ENCODE measurements around the gene EHBP1. TPM values are rescaled to one million over a fixed set of nuclear protein-coding genes. Genes with fewer than 3 reads are reported as not detected.

EHBP1 gene
- total RNA-seq, 1 experiment from 2014 or later = 32.1 TPM

DNA sequence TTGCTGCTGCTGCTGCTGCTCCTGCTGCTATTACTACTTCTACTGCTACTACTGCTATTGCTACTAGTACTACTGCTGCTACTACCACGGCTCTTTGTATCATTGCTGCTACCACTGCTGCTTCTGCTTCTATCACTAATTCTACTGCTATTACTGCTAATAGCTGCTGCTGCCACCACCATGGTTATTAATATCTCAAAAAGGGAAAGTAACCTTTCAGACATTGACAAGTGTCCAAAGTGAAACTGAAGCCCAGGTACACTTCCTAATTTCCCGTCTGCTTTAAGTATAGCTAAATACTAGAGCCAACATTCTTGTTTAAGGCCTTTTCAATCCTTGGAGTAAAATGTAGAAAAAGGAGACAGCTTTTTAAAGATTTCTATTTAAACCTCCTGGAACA lies 45.4 kb upstream of the EHBP1 start:
- CTCF ChIA-PET = no interaction called here
- H3K4me3 ChIP-seq (ENCODE audit: low read depth, low read length, poor library complexity, severe bottlenecking) = no peak overlapping the region
- POLR2A ChIA-PET (ENCODE audit: low non-redundant PET) = no interaction called here
- no peaks in the 10 kb centered on the region for H3K27me3 ChIP-seq (replicated peaks; ENCODE audit: insufficient read depth, low read depth, low read length, poor library complexity)
- no TSS peak for BruUV-seq (replicated peaks)
- H3K27ac ChIP-seq (ENCODE audit: low read depth, low read length, poor library complexity, severe bottlenecking) = no peak overlapping the region
- no peaks in the 10 kb centered on the region for H3K36me3 ChIP-seq (ENCODE audit: insufficient read depth, low read length, poor library complexity, severe bottlenecking)
- no peaks in the 10 kb centered on the region for H3K4me1 ChIP-seq (ENCODE audit: insufficient read depth, low read length, poor library complexity, severe bottlenecking)
- no peak for DNase-seq (ENCODE audit: low spot score)
- H3K9me3 ChIP-seq (ENCODE audit: low read depth, low read length, poor library complexity, severe bottlenecking) = no peaks in the 10 kb centered on the region
- no peak for TF ChIP-seq EZH2 (IDR thresholded peaks at IDR 0.05; ENCODE audit: borderline replicate concordance, low read depth, low read length, poor library complexity, severe bottlenecking)
- TF ChIP-seq, protein P1, sequence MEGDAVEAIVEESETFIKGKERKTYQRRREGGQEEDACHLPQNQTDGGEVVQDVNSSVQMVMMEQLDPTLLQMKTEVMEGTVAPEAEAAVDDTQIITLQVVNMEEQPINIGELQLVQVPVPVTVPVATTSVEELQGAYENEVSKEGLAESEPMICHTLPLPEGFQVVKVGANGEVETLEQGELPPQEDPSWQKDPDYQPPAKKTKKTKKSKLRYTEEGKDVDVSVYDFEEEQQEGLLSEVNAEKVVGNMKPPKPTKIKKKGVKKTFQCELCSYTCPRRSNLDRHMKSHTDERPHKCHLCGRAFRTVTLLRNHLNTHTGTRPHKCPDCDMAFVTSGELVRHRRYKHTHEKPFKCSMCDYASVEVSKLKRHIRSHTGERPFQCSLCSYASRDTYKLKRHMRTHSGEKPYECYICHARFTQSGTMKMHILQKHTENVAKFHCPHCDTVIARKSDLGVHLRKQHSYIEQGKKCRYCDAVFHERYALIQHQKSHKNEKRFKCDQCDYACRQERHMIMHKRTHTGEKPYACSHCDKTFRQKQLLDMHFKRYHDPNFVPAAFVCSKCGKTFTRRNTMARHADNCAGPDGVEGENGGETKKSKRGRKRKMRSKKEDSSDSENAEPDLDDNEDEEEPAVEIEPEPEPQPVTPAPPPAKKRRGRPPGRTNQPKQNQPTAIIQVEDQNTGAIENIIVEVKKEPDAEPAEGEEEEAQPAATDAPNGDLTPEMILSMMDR (conservative IDR thresholded peaks at IDR 0.05; ENCODE audit: low read depth, low read length) = no peak
- intact Hi-C loops (cut with micrococcal nuclease; ENCODE audit: unreplicated experiment) = no loop called here

DNA sequence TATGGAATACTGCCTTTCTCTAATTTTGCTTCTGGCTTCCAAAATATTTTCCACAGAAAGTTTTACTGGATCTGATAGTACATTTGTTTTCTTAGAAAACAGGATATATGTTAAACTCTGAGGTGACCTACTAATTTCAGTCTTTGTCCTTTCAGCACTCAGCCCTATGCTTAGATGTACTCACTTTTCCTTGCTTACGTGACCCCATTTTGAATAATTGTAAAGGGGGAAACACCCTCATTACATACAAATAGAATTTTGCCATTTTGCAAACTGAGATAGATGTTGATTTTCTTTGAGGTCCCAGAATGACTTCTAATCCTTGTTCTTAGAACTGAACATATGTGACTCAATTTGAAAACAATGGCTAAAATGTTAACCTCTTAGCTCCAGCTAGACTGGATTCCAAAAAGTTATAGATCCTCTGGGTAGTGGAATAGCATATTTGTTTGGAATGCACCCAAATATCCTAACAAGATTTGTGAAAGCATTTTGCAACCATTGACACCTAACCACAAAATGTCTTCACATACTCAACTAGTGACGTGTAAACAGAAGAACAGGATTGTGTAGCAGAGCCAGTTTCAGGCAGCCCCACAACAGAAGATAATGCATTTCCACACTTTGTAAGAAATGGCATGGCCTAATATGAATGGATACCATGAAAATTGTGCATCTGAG lies 44.8 kb upstream of the EHBP1 start:
- Histone ChIP-seq H3K27ac (ENCODE audit: low read depth, low read length, poor library complexity, severe bottlenecking) (no peak overlapping the region), H3K4me1 (ENCODE audit: insufficient read depth, low read length, poor library complexity, severe bottlenecking) (no peaks in the 10 kb centered on the region), H3K4me3 (ENCODE audit: low read depth, low read length, poor library complexity, severe bottlenecking) (no peak overlapping the region), H3K27me3 (replicated peaks; ENCODE audit: insufficient read depth, low read depth, low read length, poor library complexity) (no peaks in the 10 kb centered on the region), H3K36me3 (ENCODE audit: insufficient read depth, low read length, poor library complexity, severe bottlenecking) (no peaks in the 10 kb centered on the region), H3K9me3 (ENCODE audit: low read depth, low read length, poor library complexity, severe bottlenecking) (no peaks in the 10 kb centered on the region)
- no peak for TF ChIP-seq EZH2 (IDR thresholded peaks at IDR 0.05; ENCODE audit: borderline replicate concordance, low read depth, low read length, poor library complexity, severe bottlenecking)
- TF ChIP-seq, protein P1 (conservative IDR thresholded peaks at IDR 0.05; ENCODE audit: low read depth, low read length) = no peak
- no peak for DNase-seq (ENCODE audit: low spot score)
- CTCF ChIA-PET = no interaction called here
- intact Hi-C loops (cut with micrococcal nuclease; ENCODE audit: unreplicated experiment) = no loop called here
- no TSS peak for BruUV-seq (replicated peaks)
- POLR2A ChIA-PET (ENCODE audit: low non-redundant PET) = no interaction called here

DNA sequence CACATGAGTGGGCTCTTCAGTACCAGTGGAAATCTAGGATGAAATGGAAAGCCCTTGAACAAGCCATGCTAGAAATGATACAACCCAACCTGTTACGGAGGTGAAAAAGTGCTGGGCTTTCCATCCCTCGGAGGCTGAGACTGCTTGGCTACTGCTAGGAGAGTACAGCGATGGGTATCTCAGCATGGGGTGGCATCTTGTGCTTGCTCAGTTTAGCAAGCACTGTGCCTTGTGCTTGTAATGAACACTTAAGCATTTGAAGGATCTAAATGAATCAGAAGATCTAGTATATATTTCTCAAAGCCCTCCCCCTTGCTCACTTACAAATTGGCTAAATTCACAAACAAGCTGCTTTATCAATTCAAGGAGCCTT lies 44.3 kb upstream of the EHBP1 start:
- ChIA-PET CTCF (no interaction called here), POLR2A (ENCODE audit: low non-redundant PET) (no interaction called here)
- H3K4me1 ChIP-seq (ENCODE audit: insufficient read depth, low read length, poor library complexity, severe bottlenecking) = no peaks in the 10 kb centered on the region
- H3K27me3 ChIP-seq (replicated peaks; ENCODE audit: insufficient read depth, low read depth, low read length, poor library complexity) = no peaks in the 10 kb centered on the region
- no peak overlapping the region for H3K4me3 ChIP-seq (ENCODE audit: low read depth, low read length, poor library complexity, severe bottlenecking)
- intact Hi-C loops (cut with micrococcal nuclease; ENCODE audit: unreplicated experiment) = no loop called here
- TF ChIP-seq, protein P1 (conservative IDR thresholded peaks at IDR 0.05; ENCODE audit: low read depth, low read length) = no peak
- H3K36me3 ChIP-seq (ENCODE audit: insufficient read depth, low read length, poor library complexity, severe bottlenecking) = no peaks in the 10 kb centered on the region
- no TSS peak for BruUV-seq (replicated peaks)
- H3K9me3 ChIP-seq (ENCODE audit: low read depth, low read length, poor library complexity, severe bottlenecking) = no peaks in the 10 kb centered on the region
- H3K27ac ChIP-seq (ENCODE audit: low read depth, low read length, poor library complexity, severe bottlenecking) = no peak overlapping the region
- no peak for DNase-seq (ENCODE audit: low spot score)
